Subcutaneous abdominal adipose tissue (tissue), 5 donors: ENCODE results near the gene SCARF2.

ENCODE experiments used
- H3K27ac ChIP-seq: one replicate; pipeline ENCODE4 v1.7.0; 2013; ENCODE audit warnings: low read depth, mild to moderate bottlenecking, inconsistent platforms, low read length, moderate library complexity
- H3K27me3 ChIP-seq, 5 donors: one replicate each; pipeline ENCODE4 v1.7.0; 2013; ENCODE audit warnings: low read length in 5 of 5, inconsistent platforms in 1 of 5; ENCODE audit not compliant: control insufficient read depth in 5 of 5, insufficient read depth in 4 of 5
- H3K36me3 ChIP-seq, 5 donors: one replicate each; pipeline ENCODE4 v1.7.0; 2013; ENCODE audit warnings: low read length in 5 of 5; ENCODE audit not compliant: control insufficient read depth in 5 of 5, insufficient read depth in 5 of 5
- H3K4me1 ChIP-seq, 5 donors: one replicate each; pipeline ENCODE4 v1.7.0; 2013; ENCODE audit warnings: low read length in 5 of 5, mild to moderate bottlenecking in 3 of 5, moderate library complexity in 1 of 5; ENCODE audit not compliant: control insufficient read depth in 5 of 5, insufficient read depth in 5 of 5
- H3K4me3 ChIP-seq, 5 donors: one replicate each; pipeline ENCODE4 v1.7.0; 2013; ENCODE audit warnings: low read length in 5 of 5, low read depth in 1 of 5
- H3K9ac ChIP-seq, 5 donors: one replicate each; pipeline ENCODE4 v1.7.0; 2013; ENCODE audit warnings: low read length in 5 of 5, mild to moderate bottlenecking in 4 of 5, moderate library complexity in 3 of 5
- H3K9me3 ChIP-seq, 5 donors: one replicate each; pipeline ENCODE4 v1.7.0; 2013; ENCODE audit warnings: low read length in 5 of 5; ENCODE audit not compliant: control insufficient read depth in 5 of 5
- donor health status: healthy.
- donor health status: healthy.
- donor health status: healthy.
- donor health status: healthy.
- donor health status: healthy.

The SCARF2 gene

GRCh38 chr22:20463324-20464095 is 25.9 kb upstream of the SCARF2 start:
- H3K4me1 ChIP-seq, result peaks cover 0 to 26% (median 18%) of the 10 kb centered on the region in 5 donors
- peaks cover 0 to 44% (median 24%) of the 10 kb centered on the region in 5 donors for H3K36me3 ChIP-seq
- no peak overlapping the region for H3K27ac ChIP-seq
- H3K27me3 ChIP-seq, result no peaks in the 10 kb centered on the region
- H3K4me3 ChIP-seq, result no peak overlapping the region
- H3K9me3 ChIP-seq, result no peaks in the 10 kb centered on the region
- no peak overlapping the region for H3K9ac ChIP-seq

DNA sequence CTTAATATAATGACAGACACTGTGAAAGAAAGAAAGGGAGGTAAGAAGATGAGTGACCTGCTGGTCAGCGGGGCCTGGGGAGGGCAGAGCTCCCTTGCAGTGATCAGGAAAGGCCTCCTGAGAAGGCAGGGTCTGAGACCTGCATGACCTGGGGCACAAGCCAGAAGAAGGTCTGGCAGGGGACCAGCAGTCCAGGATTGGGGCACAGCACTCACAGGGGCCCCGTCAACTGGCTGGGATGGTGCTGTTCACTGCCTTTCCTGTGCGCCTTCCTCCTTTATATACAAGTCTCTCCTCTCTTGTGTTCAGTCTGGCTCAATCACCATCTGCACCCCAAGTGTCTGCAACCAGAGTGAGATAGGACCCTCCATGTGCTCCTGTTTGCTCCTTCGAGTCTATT is 22.2 kb upstream of the SCARF2 start:
- H3K4me3 ChIP-seq, result no peak overlapping the region
- no peaks in the 10 kb centered on the region for H3K9me3 ChIP-seq
- peaks cover 0 to 49% (median 26%) of the 10 kb centered on the region in 5 donors for H3K36me3 ChIP-seq
- H3K4me1 ChIP-seq, result peaks cover 0 to 29% (median 22%) of the 10 kb centered on the region in 5 donors
- no peak overlapping the region for H3K9ac ChIP-seq
- no peak overlapping the region for H3K27ac ChIP-seq
- no peaks in the 10 kb centered on the region for H3K27me3 ChIP-seq

DNA sequence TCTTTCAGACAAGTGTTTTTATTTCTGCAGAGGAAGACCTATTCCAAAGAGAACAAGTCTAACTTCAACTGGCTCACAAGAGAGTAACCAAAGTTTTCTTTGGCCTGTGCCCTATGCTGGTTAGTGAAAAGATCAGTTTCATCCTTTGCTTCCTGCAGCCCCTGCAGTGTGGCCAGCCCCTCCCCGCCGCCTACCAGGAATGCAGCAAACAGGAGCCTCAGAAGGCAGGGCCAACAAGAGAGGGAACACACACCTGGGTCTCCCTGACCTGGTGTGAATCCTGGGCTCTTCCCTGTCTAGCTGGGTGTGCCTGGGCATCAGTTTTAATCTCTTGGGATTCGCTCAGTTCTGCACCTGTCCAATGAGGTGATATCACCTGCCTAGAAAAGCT is 21.5 kb upstream of the SCARF2 start:
- Histone ChIP-seq H3K27ac (no peak overlapping the region), H3K9ac (no peak overlapping the region), H3K9me3 (no peaks in the 10 kb centered on the region)

DNA sequence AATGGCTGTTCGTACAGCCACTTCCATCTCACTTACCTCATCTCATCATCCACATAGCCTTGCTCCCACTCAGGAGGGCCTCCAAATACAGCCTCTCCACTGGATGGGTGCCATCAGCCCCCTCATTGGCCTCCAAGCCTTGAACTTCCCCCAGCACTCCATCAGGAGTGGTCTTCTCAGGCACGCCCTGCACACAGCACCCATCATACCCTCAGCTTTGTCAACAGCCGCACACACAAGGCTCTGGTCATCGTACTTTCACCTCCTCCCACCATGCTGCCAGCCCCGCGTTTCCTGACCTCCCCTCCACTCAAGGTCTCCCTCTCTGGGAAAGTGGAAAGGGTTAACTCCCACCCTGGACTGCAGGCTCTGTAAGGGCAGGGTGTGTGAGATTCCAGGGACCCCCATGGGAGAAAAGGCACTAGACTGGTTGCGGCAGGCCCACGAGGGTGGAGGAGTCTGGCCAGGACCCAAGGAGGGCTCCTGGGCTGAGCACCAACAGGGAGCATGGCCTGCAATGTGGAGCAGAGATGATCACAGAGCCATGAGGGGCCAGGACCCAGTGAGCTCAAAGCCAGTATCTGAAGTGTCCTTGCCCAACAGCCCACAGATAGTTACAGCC is 21.0 kb upstream of the SCARF2 start:
- peaks cover 0 to 24% (median 16%) of the 10 kb centered on the region in 5 donors for H3K4me1 ChIP-seq
- H3K27ac ChIP-seq, result no peak overlapping the region
- no peak overlapping the region for H3K4me3 ChIP-seq
- no peaks in the 10 kb centered on the region for H3K27me3 ChIP-seq
- no peaks in the 10 kb centered on the region for H3K9me3 ChIP-seq
- H3K36me3 ChIP-seq, result peaks cover 0 to 40% (median 17%) of the 10 kb centered on the region in 5 donors
- H3K9ac ChIP-seq, result no peak overlapping the region

More for the DNA sequence above, 21.5 kb upstream of the SCARF2 start:
- H3K27me3 ChIP-seq, result no peaks in the 10 kb centered on the region
- peaks cover 0 to 44% (median 19%) of the 10 kb centered on the region in 5 donors for H3K36me3 ChIP-seq
- no peak overlapping the region for H3K4me3 ChIP-seq
- H3K4me1 ChIP-seq, result peaks cover 0 to 28% (median 20%) of the 10 kb centered on the region in 5 donors

DNA sequence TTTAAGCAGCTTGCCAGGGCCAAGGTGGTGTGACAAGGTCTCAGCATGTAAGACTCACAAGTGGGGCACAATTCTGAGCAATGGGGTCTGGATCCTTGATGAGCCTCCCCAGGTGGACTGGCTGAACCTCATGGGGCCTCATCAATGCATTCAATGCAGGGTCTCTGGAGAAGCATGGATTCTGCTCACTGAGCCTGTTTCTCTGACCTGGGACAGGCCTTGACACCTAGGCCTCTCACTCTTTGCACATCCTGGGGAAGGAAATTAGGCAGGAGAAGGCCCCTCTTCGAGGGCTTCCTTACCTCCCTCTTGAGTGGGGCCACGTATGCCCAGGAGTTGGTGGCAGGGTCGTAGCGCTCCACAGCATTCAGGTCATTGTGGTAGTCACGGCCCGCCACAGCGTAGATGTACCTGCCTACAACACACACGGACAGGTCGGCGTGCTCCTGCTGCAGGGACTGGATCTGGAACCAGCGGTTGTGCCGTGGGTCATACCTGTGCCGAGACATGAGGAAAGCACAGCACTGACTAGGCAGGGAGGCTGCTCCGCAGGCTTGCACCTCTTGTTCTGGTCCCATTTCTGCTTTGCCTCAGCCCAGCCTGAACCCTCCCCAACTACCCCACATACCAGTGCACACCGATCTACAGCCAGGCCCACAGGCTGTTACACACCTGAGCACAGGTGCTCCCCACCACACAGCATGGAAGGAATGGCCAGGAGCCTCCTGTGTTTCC is 20.0 kb upstream of the SCARF2 start:
- peaks cover 0 to 16% (median 9%) of the 10 kb centered on the region in 5 donors for H3K4me1 ChIP-seq

GRCh38 chr22:20456722-20457076 is 19.1 kb upstream of the SCARF2 start:
- peaks cover 0 to 43% (median 19%) of the 10 kb centered on the region in 5 donors for H3K36me3 ChIP-seq

More for the DNA sequence above, 20.0 kb upstream of the SCARF2 start:
- no peak overlapping the region for H3K9ac ChIP-seq
- no peaks in the 10 kb centered on the region for H3K27me3 ChIP-seq
- H3K27ac ChIP-seq, result no peak overlapping the region
- no peaks in the 10 kb centered on the region for H3K9me3 ChIP-seq
- H3K4me3 ChIP-seq, result no peak overlapping the region
- H3K36me3 ChIP-seq, result peaks cover 0 to 40% (median 17%) of the 10 kb centered on the region in 5 donors

DNA sequence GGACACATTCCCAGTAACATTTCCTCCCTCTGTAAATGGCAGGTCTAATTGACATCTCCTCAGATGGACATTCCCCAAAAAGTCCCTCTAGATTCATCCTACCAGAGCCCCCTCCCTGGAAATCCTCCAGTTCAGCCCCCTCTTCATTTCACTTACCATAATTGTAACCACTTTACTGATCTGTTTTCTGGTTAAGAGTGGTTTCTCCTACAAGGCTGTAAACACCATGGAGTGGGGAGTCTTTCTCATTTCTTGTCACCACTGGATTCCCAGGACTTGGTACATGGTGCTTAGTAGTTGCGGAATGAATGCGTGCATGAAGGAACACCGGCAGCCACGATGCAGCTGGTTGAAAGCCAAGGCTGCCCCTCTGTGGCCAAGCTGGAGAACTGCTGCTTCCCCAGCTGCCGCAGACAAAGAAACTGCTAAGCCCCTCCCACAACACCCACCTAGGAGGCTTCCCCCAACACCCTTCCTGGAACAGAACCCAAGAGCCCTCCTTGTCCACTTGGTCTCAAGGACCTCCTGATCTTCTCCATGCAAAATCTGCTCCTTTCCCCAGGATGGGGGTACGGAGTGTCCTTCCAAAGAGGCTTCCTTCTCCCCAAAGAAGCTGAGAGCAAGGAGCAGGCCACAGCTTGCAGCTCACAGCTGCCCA is 18.6 kb upstream of the SCARF2 start:
- H3K27ac ChIP-seq, result no peak overlapping the region
- no peak overlapping the region for H3K9ac ChIP-seq
- peaks cover 0 to 16% (median 9%) of the 10 kb centered on the region in 5 donors for H3K4me1 ChIP-seq
- H3K27me3 ChIP-seq, result no peaks in the 10 kb centered on the region
- no peaks in the 10 kb centered on the region for H3K9me3 ChIP-seq
- no peak overlapping the region for H3K4me3 ChIP-seq
- H3K36me3 ChIP-seq, result peaks cover 0 to 48% (median 22%) of the 10 kb centered on the region in 5 donors

More at GRCh38 chr22:20456722-20457076, 19.1 kb upstream of the SCARF2 start:
- Histone ChIP-seq H3K4me1 (peaks cover 0 to 16% (median 9%) of the 10 kb centered on the region in 5 donors), H3K4me3 (no peak overlapping the region), H3K27ac (no peak overlapping the region), H3K9me3 (no peaks in the 10 kb centered on the region), H3K9ac (no peak overlapping the region), H3K27me3 (no peaks in the 10 kb centered on the region)

GRCh38 chr22:20455709-20456063 is 18.1 kb upstream of the SCARF2 start:
- peaks cover 0 to 53% (median 22%) of the 10 kb centered on the region in 5 donors for H3K36me3 ChIP-seq
- H3K4me3 ChIP-seq, result no peak overlapping the region
- no peaks in the 10 kb centered on the region for H3K27me3 ChIP-seq
- H3K4me1 ChIP-seq, result peaks cover 0 to 16% (median 9%) of the 10 kb centered on the region in 5 donors
- H3K9me3 ChIP-seq, result no peaks in the 10 kb centered on the region
- no peak overlapping the region for H3K9ac ChIP-seq
- H3K27ac ChIP-seq, result no peak overlapping the region

GRCh38 chr22:20453222-20453621 is 15.6 kb upstream of the SCARF2 start:
- no peak overlapping the region for H3K9ac ChIP-seq
- no peak overlapping the region for H3K4me3 ChIP-seq
- no peak overlapping the region for H3K27ac ChIP-seq
- peaks cover 0 to 40% (median 18%) of the 10 kb centered on the region in 5 donors for H3K36me3 ChIP-seq
- peaks cover 0 to 6% (median 2%) of the 10 kb centered on the region in 5 donors for H3K4me1 ChIP-seq
- no peaks in the 10 kb centered on the region for H3K9me3 ChIP-seq
- no peaks in the 10 kb centered on the region for H3K27me3 ChIP-seq
